GM12878 (cell line): Measurements from ENCODE around the gene LPCAT3. TPM values are rescaled to one million over a fixed set of nuclear protein-coding genes. Genes with fewer than 3 reads are reported as not detected.

Experiments used
- BMI1 ChIP-seq: fragments of 450-650 bp; IDR thresholded peaks from 2 replicates; pipeline ENCODE4 v1.6.1; 2016; ENCODE audit warnings: mild to moderate bottlenecking, moderate library complexity, borderline replicate concordance
- CEBPB ChIP-seq, 2 experiments: fragments of 150-350 bp in 1 of 2; IDR thresholded peaks; 2 replicates each; pipeline ENCODE4 v1.6.1; 2012 to 2014; ENCODE audit warnings: low read depth in 2 of 2, low read length in 2 of 2, borderline replicate concordance in 1 of 2, inconsistent platforms in 1 of 2
- ESRRA ChIP-seq: IDR thresholded peaks from 2 replicates; pipeline ENCODE4 v1.6.1; 2012; ENCODE audit warnings: mild to moderate bottlenecking, low read length, improper control_type of control experiment
- IRF3 ChIP-seq: fragments of 450-650 bp; IDR thresholded peaks from 2 replicates; pipeline ENCODE4 v1.6.1; 2014; ENCODE audit warnings: mild to moderate bottlenecking
- JUNB ChIP-seq: IDR thresholded peaks from 2 replicates; pipeline ENCODE4 v1.6.1; 2016; ENCODE audit warnings: antibody characterized with exemption, mild to moderate bottlenecking
- LARP7 ChIP-seq: fragments of 450-650 bp; IDR thresholded peaks from 2 replicates; pipeline ENCODE4 v1.6.1; 2017; ENCODE audit warnings: mild to moderate bottlenecking
- MEF2B ChIP-seq: fragments of 450-650 bp; IDR thresholded peaks from 2 replicates; pipeline ENCODE4 v1.6.1; 2018; ENCODE audit warnings: mild to moderate bottlenecking, moderate library complexity; ENCODE audit not compliant: partially characterized antibody, poor library complexity, severe bottlenecking
- NR2F1 ChIP-seq: fragments of 450-650 bp; conservative IDR thresholded peaks from 2 replicates; pipeline ENCODE4 v1.6.1; 2017; ENCODE audit warnings: mild to moderate bottlenecking
- POU2F2 ChIP-seq: IDR thresholded peaks from 3 replicates; pipeline ENCODE4 v1.6.1; 2011; ENCODE audit warnings: low read depth, mild to moderate bottlenecking, low read length, borderline replicate concordance
- SMAD1 ChIP-seq: fragments of 450-650 bp; IDR thresholded peaks from 2 replicates; pipeline ENCODE4 v1.6.1; 2018; ENCODE audit warnings: mild to moderate bottlenecking, low read depth; ENCODE audit not compliant: partially characterized antibody
- SPI1 ChIP-seq: IDR thresholded peaks from 2 replicates; pipeline ENCODE4 v1.6.1; 2011; ENCODE audit warnings: low read depth, mild to moderate bottlenecking, low read length, moderate library complexity, borderline replicate concordance; ENCODE audit not compliant: insufficient read depth
- SREBF1 ChIP-seq: IDR thresholded peaks from 2 replicates; pipeline ENCODE4 v1.6.1; 2012; ENCODE audit warnings: mild to moderate bottlenecking, low read length
- SUZ12 ChIP-seq: fragments of 200-600 bp; sonication (generic); IDR thresholded peaks from one replicate; pipeline ENCODE4 v1.6.1; 2018; ENCODE audit warnings: antibody characterized with exemption, mild to moderate bottlenecking; ENCODE audit not compliant: unreplicated experiment
- ZNF24 ChIP-seq: fragments of 450-650 bp; IDR thresholded peaks from 2 replicates; pipeline ENCODE4 v1.6.1; 2017; ENCODE audit warnings: antibody characterized with exemption, mild to moderate bottlenecking
- polyA plus RNA-seq, 11 experiments: library from polyadenylated mRNA; depleted of rRNA in 4 of 11; unstranded in 6 of 11; stranded (reverse) in 5 of 11; fragments of >200 nt; fragmentation: Nextera tagmentation in 4 of 11; fragmentation: Illumina TruSeq in 1 of 11; extraction: Ambion mirVana in 4 of 11; extraction: Trizol in 1 of 11; gene quantifications; 1 replicate in 1 of 11; 2 replicates in 10 of 11; pipeline versions ENCODE4 v1.2.1 to v1.2.3, GENCODE V29; 2011 to 2016; ENCODE audit warnings: inconsistent platforms in 2 of 11, missing spikeins in 2 of 11, low read depth in 1 of 11
- total RNA-seq, 4 experiments: library from RNA; depleted of rRNA in 3 of 4; stranded (reverse); fragments of >200 nt in 3 of 4; fragmentation: Illumina TruSeq in 1 of 4; extraction: Trizol in 1 of 4; gene quantifications; 2 replicates each; pipeline versions ENCODE4 v1.2.1 to v1.2.3, GENCODE V29; 2013 to 2021
- TF ChIP-seq, protein P1 (sequence below): fragments of 450-650 bp; IDR thresholded peaks from 2 replicates; pipeline ENCODE4 v1.6.1; 2017; ENCODE audit warnings: mild to moderate bottlenecking, low read depth, inconsistent platforms; ENCODE audit not compliant: poor library complexity, severe bottlenecking
- TF ChIP-seq, protein P2 (sequence below): IDR thresholded peaks from 2 replicates; pipeline ENCODE4 v1.6.1; 2012; ENCODE audit warnings: improper control_type of control experiment, low read depth, low read length; ENCODE audit not compliant: insufficient replicate concordance
- TF ChIP-seq, protein P3 (sequence below): fragments of 450-650 bp; formaldehyde crosslinking; IDR thresholded peaks from 2 replicates; pipeline ENCODE4 v1.4.0; 2020; ENCODE audit warnings: mild to moderate bottlenecking, moderate library complexity

The LPCAT3 gene
- total and polyA plus RNA-seq, 10 of the 15 experiments (the other 5 are each of a cell fraction or from before 2014, with no cell fraction given), result 2.6 to 48.3 (median 23.0) TPM

DNA sequence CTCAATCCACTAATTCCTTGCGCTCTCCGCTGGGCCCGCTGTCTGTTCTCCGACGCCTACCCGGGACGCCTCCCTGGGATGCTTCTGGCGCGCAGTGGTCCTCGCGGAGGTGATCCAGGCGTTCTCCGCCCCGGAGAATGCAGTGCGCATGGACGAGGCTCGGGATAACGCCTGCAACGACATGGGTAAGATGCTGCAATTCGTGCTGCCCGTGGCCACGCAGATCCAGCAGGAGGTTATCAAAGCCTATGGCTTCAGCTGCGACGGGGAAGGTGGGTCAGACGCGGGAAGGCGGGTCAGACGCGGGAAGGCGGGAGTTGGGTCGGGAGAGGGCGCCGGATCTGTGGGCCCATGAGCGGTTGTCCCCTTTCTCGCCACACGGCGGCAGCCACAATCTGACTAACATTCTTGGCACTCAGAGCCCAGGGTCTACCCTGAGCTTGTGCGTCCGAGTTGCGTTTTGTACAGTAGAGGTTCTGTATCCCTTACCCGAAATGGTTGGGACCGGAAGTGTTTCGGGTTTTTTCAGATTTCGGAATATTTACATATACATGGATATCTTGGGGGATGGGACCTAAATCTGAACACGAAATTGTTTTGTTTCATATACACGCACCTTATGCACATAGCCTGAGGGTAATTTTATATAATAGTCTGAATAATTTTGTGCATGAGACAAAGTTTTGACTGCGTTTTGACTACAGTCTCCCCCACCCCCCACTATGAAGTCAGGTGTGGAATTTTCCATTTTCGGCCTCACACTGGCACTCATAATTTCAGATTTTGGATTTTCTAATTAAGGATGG is 73.7 kb downstream of the LPCAT3 start (continued):
- TF ChIP-seq, protein P1, sequence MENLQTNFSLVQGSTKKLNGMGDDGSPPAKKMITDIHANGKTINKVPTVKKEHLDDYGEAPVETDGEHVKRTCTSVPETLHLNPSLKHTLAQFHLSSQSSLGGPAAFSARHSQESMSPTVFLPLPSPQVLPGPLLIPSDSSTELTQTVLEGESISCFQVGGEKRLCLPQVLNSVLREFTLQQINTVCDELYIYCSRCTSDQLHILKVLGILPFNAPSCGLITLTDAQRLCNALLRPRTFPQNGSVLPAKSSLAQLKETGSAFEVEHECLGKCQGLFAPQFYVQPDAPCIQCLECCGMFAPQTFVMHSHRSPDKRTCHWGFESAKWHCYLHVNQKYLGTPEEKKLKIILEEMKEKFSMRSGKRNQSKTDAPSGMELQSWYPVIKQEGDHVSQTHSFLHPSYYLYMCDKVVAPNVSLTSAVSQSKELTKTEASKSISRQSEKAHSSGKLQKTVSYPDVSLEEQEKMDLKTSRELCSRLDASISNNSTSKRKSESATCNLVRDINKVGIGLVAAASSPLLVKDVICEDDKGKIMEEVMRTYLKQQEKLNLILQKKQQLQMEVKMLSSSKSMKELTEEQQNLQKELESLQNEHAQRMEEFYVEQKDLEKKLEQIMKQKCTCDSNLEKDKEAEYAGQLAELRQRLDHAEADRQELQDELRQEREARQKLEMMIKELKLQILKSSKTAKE, result peak; percentile 14
- TF ChIP-seq SPI1, result no peak
- TF ChIP-seq ZNF24, result no peak
- peak; percentile 3; the same call in 1 of the 3 replicates for TF ChIP-seq POU2F2
- TF ChIP-seq SMAD1, result no peak
- no peak for TF ChIP-seq ESRRA
- no peak for TF ChIP-seq IRF3
- TF ChIP-seq, protein P2, sequence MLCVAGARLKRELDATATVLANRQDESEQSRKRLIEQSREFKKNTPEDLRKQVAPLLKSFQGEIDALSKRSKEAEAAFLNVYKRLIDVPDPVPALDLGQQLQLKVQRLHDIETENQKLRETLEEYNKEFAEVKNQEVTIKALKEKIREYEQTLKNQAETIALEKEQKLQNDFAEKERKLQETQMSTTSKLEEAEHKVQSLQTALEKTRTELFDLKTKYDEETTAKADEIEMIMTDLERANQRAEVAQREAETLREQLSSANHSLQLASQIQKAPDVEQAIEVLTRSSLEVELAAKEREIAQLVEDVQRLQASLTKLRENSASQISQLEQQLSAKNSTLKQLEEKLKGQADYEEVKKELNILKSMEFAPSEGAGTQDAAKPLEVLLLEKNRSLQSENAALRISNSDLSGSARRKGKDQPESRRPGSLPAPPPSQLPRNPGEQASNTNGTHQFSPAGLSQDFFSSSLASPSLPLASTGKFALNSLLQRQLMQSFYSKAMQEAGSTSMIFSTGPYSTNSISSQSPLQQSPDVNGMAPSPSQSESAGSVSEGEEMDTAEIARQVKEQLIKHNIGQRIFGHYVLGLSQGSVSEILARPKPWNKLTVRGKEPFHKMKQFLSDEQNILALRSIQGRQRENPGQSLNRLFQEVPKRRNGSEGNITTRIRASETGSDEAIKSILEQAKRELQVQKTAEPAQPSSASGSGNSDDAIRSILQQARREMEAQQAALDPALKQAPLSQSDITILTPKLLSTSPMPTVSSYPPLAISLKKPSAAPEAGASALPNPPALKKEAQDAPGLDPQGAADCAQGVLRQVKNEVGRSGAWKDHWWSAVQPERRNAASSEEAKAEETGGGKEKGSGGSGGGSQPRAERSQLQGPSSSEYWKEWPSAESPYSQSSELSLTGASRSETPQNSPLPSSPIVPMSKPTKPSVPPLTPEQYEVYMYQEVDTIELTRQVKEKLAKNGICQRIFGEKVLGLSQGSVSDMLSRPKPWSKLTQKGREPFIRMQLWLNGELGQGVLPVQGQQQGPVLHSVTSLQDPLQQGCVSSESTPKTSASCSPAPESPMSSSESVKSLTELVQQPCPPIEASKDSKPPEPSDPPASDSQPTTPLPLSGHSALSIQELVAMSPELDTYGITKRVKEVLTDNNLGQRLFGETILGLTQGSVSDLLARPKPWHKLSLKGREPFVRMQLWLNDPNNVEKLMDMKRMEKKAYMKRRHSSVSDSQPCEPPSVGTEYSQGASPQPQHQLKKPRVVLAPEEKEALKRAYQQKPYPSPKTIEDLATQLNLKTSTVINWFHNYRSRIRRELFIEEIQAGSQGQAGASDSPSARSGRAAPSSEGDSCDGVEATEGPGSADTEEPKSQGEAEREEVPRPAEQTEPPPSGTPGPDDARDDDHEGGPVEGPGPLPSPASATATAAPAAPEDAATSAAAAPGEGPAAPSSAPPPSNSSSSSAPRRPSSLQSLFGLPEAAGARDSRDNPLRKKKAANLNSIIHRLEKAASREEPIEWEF, result no peak
- TF ChIP-seq BMI1, result no peak
- no peak for TF ChIP-seq MEF2B
- TF ChIP-seq LARP7, result peak; percentile 37; the same call in 1 of the 2 replicates
- peak; percentile 69 for TF ChIP-seq JUNB
- TF ChIP-seq CEBPB (IDR thresholded peaks at IDR 0.05; ENCODE audit: borderline replicate concordance in 1 of 2, low read depth in 2 of 2, low read length in 2 of 2), result no peak
- TF ChIP-seq SUZ12, result no peak
- TF ChIP-seq, protein P3, sequence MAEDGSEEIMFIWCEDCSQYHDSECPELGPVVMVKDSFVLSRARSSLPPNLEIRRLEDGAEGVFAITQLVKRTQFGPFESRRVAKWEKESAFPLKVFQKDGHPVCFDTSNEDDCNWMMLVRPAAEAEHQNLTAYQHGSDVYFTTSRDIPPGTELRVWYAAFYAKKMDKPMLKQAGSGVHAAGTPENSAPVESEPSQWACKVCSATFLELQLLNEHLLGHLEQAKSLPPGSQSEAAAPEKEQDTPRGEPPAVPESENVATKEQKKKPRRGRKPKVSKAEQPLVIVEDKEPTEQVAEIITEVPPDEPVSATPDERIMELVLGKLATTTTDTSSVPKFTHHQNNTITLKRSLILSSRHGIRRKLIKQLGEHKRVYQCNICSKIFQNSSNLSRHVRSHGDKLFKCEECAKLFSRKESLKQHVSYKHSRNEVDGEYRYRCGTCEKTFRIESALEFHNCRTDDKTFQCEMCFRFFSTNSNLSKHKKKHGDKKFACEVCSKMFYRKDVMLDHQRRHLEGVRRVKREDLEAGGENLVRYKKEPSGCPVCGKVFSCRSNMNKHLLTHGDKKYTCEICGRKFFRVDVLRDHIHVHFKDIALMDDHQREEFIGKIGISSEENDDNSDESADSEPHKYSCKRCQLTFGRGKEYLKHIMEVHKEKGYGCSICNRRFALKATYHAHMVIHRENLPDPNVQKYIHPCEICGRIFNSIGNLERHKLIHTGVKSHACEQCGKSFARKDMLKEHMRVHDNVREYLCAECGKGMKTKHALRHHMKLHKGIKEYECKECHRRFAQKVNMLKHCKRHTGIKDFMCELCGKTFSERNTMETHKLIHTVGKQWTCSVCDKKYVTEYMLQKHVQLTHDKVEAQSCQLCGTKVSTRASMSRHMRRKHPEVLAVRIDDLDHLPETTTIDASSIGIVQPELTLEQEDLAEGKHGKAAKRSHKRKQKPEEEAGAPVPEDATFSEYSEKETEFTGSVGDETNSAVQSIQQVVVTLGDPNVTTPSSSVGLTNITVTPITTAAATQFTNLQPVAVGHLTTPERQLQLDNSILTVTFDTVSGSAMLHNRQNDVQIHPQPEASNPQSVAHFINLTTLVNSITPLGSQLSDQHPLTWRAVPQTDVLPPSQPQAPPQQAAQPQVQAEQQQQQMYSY (CRISPR knock-in tag), result no peak
- TF ChIP-seq NR2F1, result peak; percentile 43; the same call in 1 of the 2 replicates
- no peak for TF ChIP-seq SREBF1
